H9 (cell line): ENCODE data around the gene DCAF7. TPM values are rescaled to one million over a fixed set of nuclear protein-coding genes. Genes with fewer than 3 reads are reported as not detected.

Source experiments
- DNase-seq: peaks from one replicate; pipeline ENCODE4 v3.0.0-alpha.2; 2017
- H2AFZ ChIP-seq: one replicate; pipeline ENCODE4 v1.6.1; 2013; ENCODE audit warnings: mild to moderate bottlenecking, low read length, control low read depth, moderate library complexity
- H2AK5ac ChIP-seq: 2 replicates; pipeline ENCODE4 v1.6.1; 2013; ENCODE audit warnings: low read length, control low read depth, mixed read lengths; ENCODE audit not compliant: insufficient read length
- H2BK120ac ChIP-seq: one replicate; pipeline ENCODE4 v1.6.1; 2013; ENCODE audit warnings: low read depth, mild to moderate bottlenecking, low read length, control low read depth, inconsistent platforms; ENCODE audit not compliant: poor library complexity, severe bottlenecking
- H2BK12ac ChIP-seq: 2 replicates; pipeline ENCODE4 v1.6.1; 2013; ENCODE audit warnings: low read length, control low read depth, mixed read lengths, low read depth; ENCODE audit not compliant: insufficient read length
- H2BK15ac ChIP-seq: 2 replicates; pipeline ENCODE4 v1.6.1; 2013; ENCODE audit warnings: low read depth, low read length, control low read depth
- H2BK20ac ChIP-seq: one replicate; pipeline ENCODE4 v1.6.1; 2013; ENCODE audit warnings: low read depth, mild to moderate bottlenecking, low read length, control low read depth, inconsistent platforms; ENCODE audit not compliant: poor library complexity, severe bottlenecking
- H2BK5ac ChIP-seq: 2 replicates; pipeline ENCODE4 v1.6.1; 2013; ENCODE audit warnings: low read length, control low read depth, mixed read lengths; ENCODE audit not compliant: insufficient read length
- H3K14ac ChIP-seq: 2 replicates; pipeline ENCODE4 v1.6.1; 2013; ENCODE audit warnings: low read length, control low read depth; ENCODE audit not compliant: insufficient read depth
- H3K18ac ChIP-seq: 2 replicates; pipeline ENCODE4 v1.6.1; 2013; ENCODE audit warnings: low read depth, mild to moderate bottlenecking, mixed read lengths, low read length, control low read depth; ENCODE audit not compliant: insufficient read length
- H3K23ac ChIP-seq: 2 replicates; pipeline ENCODE4 v1.6.1; 2013; ENCODE audit warnings: low read length, control low read depth, mixed read lengths, low read depth; ENCODE audit not compliant: insufficient read length
- H3K23me2 ChIP-seq: 2 replicates; pipeline ENCODE4 v1.6.1; 2013; ENCODE audit warnings: low read depth, mild to moderate bottlenecking, mixed read lengths, low read length, control low read depth; ENCODE audit not compliant: insufficient read length, poor library complexity, severe bottlenecking
- H3K27ac ChIP-seq: 2 replicates; pipeline ENCODE4 v1.5.1; 2013; ENCODE audit warnings: low read length, control low read depth, mixed read lengths, low read depth; ENCODE audit not compliant: insufficient read length
- H3K27me3 ChIP-seq: 2 replicates; pipeline ENCODE4 v1.6.1; 2013; ENCODE audit warnings: low read length, control low read depth, inconsistent platforms; ENCODE audit not compliant: insufficient read depth
- H3K4ac ChIP-seq: 2 replicates; pipeline ENCODE4 v1.6.1; 2013; ENCODE audit warnings: low read depth, mild to moderate bottlenecking, control low read depth, inconsistent platforms, low read length, moderate library complexity
- H3K4me1 ChIP-seq: 2 replicates; pipeline ENCODE4 v1.6.1; 2013; ENCODE audit warnings: low read length, control low read depth, inconsistent platforms; ENCODE audit not compliant: insufficient read depth
- H3K4me2 ChIP-seq: 2 replicates; pipeline ENCODE4 v1.6.1; 2013; ENCODE audit warnings: low read length, control low read depth, mixed read lengths; ENCODE audit not compliant: insufficient read length, insufficient read depth
- H3K56ac ChIP-seq: 2 replicates; pipeline ENCODE4 v1.6.1; 2013; ENCODE audit warnings: low read depth, mild to moderate bottlenecking, mixed read lengths, low read length, control low read depth; ENCODE audit not compliant: insufficient read length
- H3K79me1 ChIP-seq: 2 replicates; pipeline ENCODE4 v1.6.1; 2013; ENCODE audit warnings: low read depth, mild to moderate bottlenecking, moderate library complexity, low read length, control low read depth, inconsistent platforms; ENCODE audit not compliant: insufficient read depth, poor library complexity, severe bottlenecking
- H3K79me2 ChIP-seq: 2 replicates; pipeline ENCODE4 v1.6.1; 2013; ENCODE audit warnings: low read length, control low read depth, inconsistent platforms; ENCODE audit not compliant: insufficient read depth
- H3K9ac ChIP-seq: 2 replicates; pipeline ENCODE4 v1.6.1; 2013; ENCODE audit warnings: low read length, control low read depth, mixed read lengths; ENCODE audit not compliant: insufficient read length; ENCODE audit errors: extremely low read depth
- H3K9me3 ChIP-seq: one replicate; pipeline ENCODE4 v1.6.1; 2013; ENCODE audit warnings: low read depth, low read length, inconsistent platforms; ENCODE audit not compliant: control insufficient read depth
- H3T11ph ChIP-seq: one replicate; pipeline ENCODE4 v1.6.1; 2013; ENCODE audit warnings: mild to moderate bottlenecking, low read length, control low read depth, inconsistent platforms
- H4K20me1 ChIP-seq: one replicate; pipeline ENCODE4 v1.6.1; 2013; ENCODE audit not compliant: control insufficient read depth, insufficient read length, insufficient read depth
- H4K5ac ChIP-seq: 2 replicates; pipeline ENCODE4 v1.6.1; 2013; ENCODE audit warnings: low read depth, mild to moderate bottlenecking, mixed read lengths, low read length, control low read depth; ENCODE audit not compliant: insufficient read length
- H4K8ac ChIP-seq: replicated peaks from 2 replicates; pipeline ENCODE4 v1.6.1; 2013; ENCODE audit warnings: low read length, control low read depth, mixed read lengths, low read depth; ENCODE audit not compliant: insufficient read length
- H4K91ac ChIP-seq: 2 replicates; pipeline ENCODE4 v1.6.1; 2013; ENCODE audit warnings: low read depth, mild to moderate bottlenecking, moderate library complexity, mixed read lengths, low read length, control low read depth; ENCODE audit not compliant: insufficient read length
- H3K27ac Mint-ChIP-seq, 3 experiments: 2 replicates in 2 of 3; 3 replicates in 1 of 3; pipeline ENCODE4 v1.8.0; 2020 to 2021; ENCODE audit warnings: mixed read lengths in 3 of 3, mild to moderate bottlenecking in 1 of 3, moderate library complexity in 1 of 3
- H3K27me3 Mint-ChIP-seq: 2 replicates; pipeline ENCODE4 v1.8.0; 2021; ENCODE audit warnings: low read depth, mild to moderate bottlenecking, moderate library complexity, mixed read lengths
- H3K36me3 Mint-ChIP-seq, 3 experiments: 2 replicates in 2 of 3; 3 replicates in 1 of 3; pipeline ENCODE4 v1.8.0; 2020 to 2021; ENCODE audit warnings: low read depth in 3 of 3, mixed read lengths in 3 of 3; ENCODE audit not compliant: insufficient read depth in 1 of 3
- H3K4me1 Mint-ChIP-seq, 2 experiments: 2 replicates each; pipeline ENCODE4 v1.8.0; 2020; ENCODE audit warnings: mixed read lengths in 2 of 2
- H3K4me3 Mint-ChIP-seq, 2 experiments: 2 replicates in 1 of 2; 3 replicates in 1 of 2; pipeline ENCODE4 v1.8.0; 2020 to 2021; ENCODE audit warnings: mild to moderate bottlenecking in 2 of 2, mixed read lengths in 2 of 2, moderate library complexity in 1 of 2
- H3K9me3 Mint-ChIP-seq, 2 experiments: 2 replicates in 1 of 2; 3 replicates in 1 of 2; pipeline ENCODE4 v1.8.0; 2020; ENCODE audit warnings: mild to moderate bottlenecking in 2 of 2, mixed read lengths in 2 of 2, moderate library complexity in 1 of 2
- CTCF ChIP-seq: fragments of 200-600 bp; sonication (generic); conservative IDR thresholded peaks from 3 replicates; pipeline ENCODE4 v1.8.0; 2021; ENCODE audit warnings: antibody characterized with exemption, mild to moderate bottlenecking
- WGBS: extraction: QIAGEN DNeasy Blood & Tissue Kit; methylation state at CpG from one replicate; pipeline ENCODE4 v1.1.7; 2013; ENCODE audit warnings: missing lambda C conversion rate, low lambda C conversion rate, mixed read lengths; ENCODE audit not compliant: insufficient read length; ENCODE audit errors: extremely low coverage; 5-methylcytosine and 5-hydroxymethylcytosine counted together
- total RNA-seq: library from RNA; stranded (reverse); gene quantifications from 2 replicates; pipeline ENCODE4 v1.2.1, GENCODE V29; 2021

Gene DCAF7
- total RNA-seq, 1 experiment from 2014 or later, result 86.2 TPM

GRCh38 chr17:63528183-63528582 is 22.1 kb upstream of the DCAF7 start:
- no peak for TF ChIP-seq CTCF
- peaks cover 6% of the 10 kb centered on the region; the same call in 1 of the 2 replicates for H3K4me1 ChIP-seq
- Mint-ChIP-seq H3K27ac (peak overlapping the region in 1 of 3 experiments; percentile 71; a peak in 1 of 7 replicates), H3K4me1 (peaks cover 29 to 34% of the 10 kb centered on the region in 2 experiments), H3K36me3 (no peaks in the 10 kb centered on the region; a peak in 1 of 7 replicates), H3K27me3 (peaks cover 8% of the 10 kb centered on the region), H3K4me3 (no peak overlapping the region), H3K9me3 (no peaks in the 10 kb centered on the region)
- H3K23ac ChIP-seq, result no peak overlapping the region
- no peak overlapping the region for H4K8ac ChIP-seq
- no peak for DNase-seq
- no peak overlapping the region for H2BK5ac ChIP-seq
- no peak overlapping the region for H3K14ac ChIP-seq
- H4K91ac ChIP-seq, result no peak overlapping the region
- no CpG with 5 or more reads among the region's 9 CpGs for WGBS
- H2BK15ac ChIP-seq, result no peak overlapping the region
- no peak overlapping the region for H2BK12ac ChIP-seq
- no peak overlapping the region for H3T11ph ChIP-seq
- no peaks in the 10 kb centered on the region for H4K20me1 ChIP-seq
- no peak overlapping the region for H2AFZ ChIP-seq
- no peak overlapping the region for H2BK20ac ChIP-seq
- H4K5ac ChIP-seq, result no peak overlapping the region
- H3K23me2 ChIP-seq, result peaks cover 5% of the 10 kb centered on the region
- no peaks in the 10 kb centered on the region for H3K79me1 ChIP-seq
- no peak overlapping the region for H2AK5ac ChIP-seq
- H2BK120ac ChIP-seq, result no peak overlapping the region
- no peak overlapping the region for H3K56ac ChIP-seq
- H3K9ac ChIP-seq, result no peak overlapping the region
- H3K9me3 ChIP-seq, result no peaks in the 10 kb centered on the region
- no peak overlapping the region for H3K4me2 ChIP-seq
- no peaks in the 10 kb centered on the region for H3K27me3 ChIP-seq
- no peak overlapping the region for H3K18ac ChIP-seq
- no peak overlapping the region for H3K27ac ChIP-seq
- no peak overlapping the region for H3K4ac ChIP-seq
- no peaks in the 10 kb centered on the region for H3K79me2 ChIP-seq
